ENCODE results near the gene NELFB.
A peak's percentile ranks its signal among the peaks of the same experiment; 100 is the strongest.

Gene NELFB

GRCh38 chr9:137233143-137233980 lies 21.8 kb upstream of the NELFB start:
- DNase-seq = no peak
- H3K27ac ChIP-seq = no peak overlapping the region
- no peaks in the 10 kb centered on the region for H3K36me3 ChIP-seq
- no peaks in the 10 kb centered on the region for H3K9me3 ChIP-seq (ENCODE audit: severe bottlenecking)
- H3K4me3 ChIP-seq (ENCODE audit: low read depth, low read length) = no peak overlapping the region
- no peaks in the 10 kb centered on the region for H3K27me3 ChIP-seq (ENCODE audit: insufficient read depth, low read depth, severe bottlenecking)
- no peak for TF ChIP-seq CTCF (IDR thresholded peaks at IDR 0.05; ENCODE audit: low read depth, low read length)

- TF ChIP-seq CTCF (IDR thresholded peaks at IDR 0.05; ENCODE audit: low read depth, low read length) = no peak
- H3K4me3 ChIP-seq (ENCODE audit: low read depth, low read length) = no peak overlapping the region
- no peak for DNase-seq
- no peaks in the 10 kb centered on the region for H3K27me3 ChIP-seq (ENCODE audit: insufficient read depth, low read depth, severe bottlenecking)
- no peaks in the 10 kb centered on the region for H3K36me3 ChIP-seq
- no peaks in the 10 kb centered on the region for H3K9me3 ChIP-seq (ENCODE audit: severe bottlenecking)
- no peak overlapping the region for H3K27ac ChIP-seq
These were observed 21.0 kb upstream of the NELFB start for GRCh38 chr9:137234055-137234697.

GRCh38 chr9:137234758-137235423 lies 20.2 kb upstream of the NELFB start:
- no peak overlapping the region for H3K4me3 ChIP-seq (ENCODE audit: low read depth, low read length)
- no peak overlapping the region for H3K27ac ChIP-seq

GRCh38 chr9:137235424-137236237 lies 19.5 kb upstream of the NELFB start:
- Histone ChIP-seq H3K4me3 (ENCODE audit: low read depth, low read length) (peak overlapping the region; percentile 32; the same call in 1 of the 2 replicates), H3K27ac (no peak overlapping the region), H3K9me3 (ENCODE audit: severe bottlenecking) (no peaks in the 10 kb centered on the region), H3K27me3 (ENCODE audit: insufficient read depth, low read depth, severe bottlenecking) (no peaks in the 10 kb centered on the region), H3K36me3 (no peaks in the 10 kb centered on the region)
- TF ChIP-seq CTCF (IDR thresholded peaks at IDR 0.05; ENCODE audit: low read depth, low read length) = peak; percentile 0; the same call in 1 of the 2 replicates
- no peak for DNase-seq

More at GRCh38 chr9:137234758-137235423, 20.2 kb upstream of the NELFB start:
- H3K9me3 ChIP-seq (ENCODE audit: severe bottlenecking) = no peaks in the 10 kb centered on the region
- H3K36me3 ChIP-seq = no peaks in the 10 kb centered on the region
- H3K27me3 ChIP-seq (ENCODE audit: insufficient read depth, low read depth, severe bottlenecking) = no peaks in the 10 kb centered on the region
- TF ChIP-seq CTCF (IDR thresholded peaks at IDR 0.05; ENCODE audit: low read depth, low read length) = no peak
- no peak for DNase-seq

GRCh38 chr9:137236238-137236935 lies 18.7 kb upstream of the NELFB start:
- H3K9me3 ChIP-seq (ENCODE audit: severe bottlenecking) = no peaks in the 10 kb centered on the region
- H3K27me3 ChIP-seq (ENCODE audit: insufficient read depth, low read depth, severe bottlenecking) = no peaks in the 10 kb centered on the region
- peak; percentile 83 for DNase-seq
- TF ChIP-seq CTCF (IDR thresholded peaks at IDR 0.05; ENCODE audit: low read depth, low read length) = peak; percentile 76
- peak overlapping the region; percentile 32 for H3K4me3 ChIP-seq (ENCODE audit: low read depth, low read length)
- H3K36me3 ChIP-seq = no peaks in the 10 kb centered on the region
- H3K27ac ChIP-seq = peak overlapping the region; percentile 56

Measured in WERI-Rb-1 (cell line).